Endothelial cell of umbilical vein (primary cell): ENCODE measurements around the gene PLEKHH2. TPM values are rescaled to one million over a fixed set of nuclear protein-coding genes. Genes with fewer than 3 reads are reported as not detected.

Experiments used
- BruUV-seq: library from RNA; stranded (reverse); fragments of 400-500 nt; replicated peaks from 2 replicates; lab custom pipeline; 2021; lab: Mats Ljungman, UMichigan
- CTCF ChIA-PET: fragments of 300-600, 350-600 bp; sonication (Branson Sonifier 250); formaldehyde crosslinking; loops from one replicate; lab custom pipeline; 2021; ENCODE audit warnings: antibody characterized with exemption, inconsistent platforms; lab: Charles Lee
- POLR2A ChIA-PET: fragments of 300-600, 350-600 bp; sonication (Branson Sonifier 250); formaldehyde crosslinking; loops from one replicate; lab custom pipeline; 2021; ENCODE audit warnings: antibody characterized with exemption, inconsistent platforms; lab: Charles Lee
- DNase-seq: peaks from one replicate; pipeline ENCODE4 v3.0.0-alpha.2; 2011; ENCODE audit warnings: low read depth, low spot score
- FAIRE-seq: peaks from 2 replicates; lab custom pipeline; 2011; peaks lifted over from hg19 to GRCh38; lab: Jason Lieb, UNC
- H2AFZ ChIP-seq: 2 replicates; pipeline ENCODE4 v1.6.0; 2012; ENCODE audit warnings: low read depth, low read length, control low read depth, inconsistent platforms
- H3K27ac ChIP-seq: 2 replicates; pipeline ENCODE4 v1.5.1; 2011; ENCODE audit warnings: low read depth, mild to moderate bottlenecking, control low read depth, low read length, moderate library complexity; ENCODE audit not compliant: insufficient read depth
- H3K27me3 ChIP-seq, 2 experiments: 2 replicates each; pipeline versions ENCODE4 v1.6.0 to v1.6.1; 2011; ENCODE audit warnings: low read length in 2 of 2, mixed read lengths in 1 of 2; ENCODE audit not compliant: control insufficient read depth in 2 of 2, insufficient read depth in 2 of 2
- H3K36me3 ChIP-seq, 2 experiments: 2 replicates in 1 of 2; 3 replicates in 1 of 2; pipeline ENCODE4 v1.5.1; 2011; ENCODE audit warnings: low read length in 2 of 2, mild to moderate bottlenecking in 1 of 2, moderate library complexity in 1 of 2; ENCODE audit not compliant: control insufficient read depth in 2 of 2, insufficient read depth in 2 of 2; ENCODE audit errors: extremely low read depth in 1 of 2
- H3K4me1 ChIP-seq: 3 replicates; pipeline ENCODE4 v1.5.1; 2011; ENCODE audit warnings: mild to moderate bottlenecking, low read length; ENCODE audit not compliant: control insufficient read depth, insufficient read depth; ENCODE audit errors: extremely low read depth
- H3K4me2 ChIP-seq: 2 replicates; pipeline ENCODE4 v1.6.1; 2011; ENCODE audit warnings: low read length, control low read depth, mixed read lengths; ENCODE audit not compliant: insufficient read depth
- H3K4me3 ChIP-seq, 3 experiments: fragments of 200-600 bp in 1 of 3; sonication (generic), shearing (Covaris generic) in 1 of 3; replicated peaks in 1 of 3; 2 replicates each; pipeline ENCODE4 v1.5.1; 2011 to 2016; ENCODE audit warnings: control low read depth in 3 of 3, low read length in 3 of 3, mild to moderate bottlenecking in 2 of 3, inconsistent platforms in 1 of 3, low read depth in 1 of 3, moderate library complexity in 1 of 3; ENCODE audit not compliant: insufficient read depth in 1 of 3
- H3K79me2 ChIP-seq: 2 replicates; pipeline ENCODE4 v1.6.0; 2012; ENCODE audit warnings: low read length, inconsistent platforms; ENCODE audit not compliant: control insufficient read depth, insufficient read depth
- H3K9ac ChIP-seq: replicated peaks from 2 replicates; pipeline ENCODE3; 2011; ENCODE audit warnings: low read length, control low read depth; ENCODE audit not compliant: insufficient read depth; ENCODE audit errors: extremely low read depth
- H3K9me1 ChIP-seq: replicated peaks from 3 replicates; pipeline ENCODE4 v1.6.0; 2011; ENCODE audit warnings: mild to moderate bottlenecking, low read length; ENCODE audit not compliant: control insufficient read depth, insufficient read depth; ENCODE audit errors: extremely low read depth
- H3K9me3 ChIP-seq: replicated peaks from 2 replicates; pipeline ENCODE4 v1.5.1; 2012; ENCODE audit warnings: low read length, inconsistent platforms; ENCODE audit not compliant: control insufficient read depth, insufficient read depth
- H4K20me1 ChIP-seq: replicated peaks from 2 replicates; pipeline ENCODE3; 2011; ENCODE audit warnings: mild to moderate bottlenecking, low read length; ENCODE audit not compliant: control insufficient read depth, insufficient read depth; ENCODE audit errors: extremely low read depth
- EZH2 ChIP-seq: IDR thresholded peaks from 2 replicates; pipeline ENCODE4 v1.6.1; 2012; ENCODE audit warnings: borderline replicate concordance, low read depth, mild to moderate bottlenecking, moderate library complexity, low read length, inconsistent platforms; ENCODE audit not compliant: severe bottlenecking
- FOS ChIP-seq: IDR thresholded peaks from 2 replicates; pipeline ENCODE4 v1.6.1; 2011; ENCODE audit warnings: mild to moderate bottlenecking, low read length, moderate library complexity, borderline replicate concordance; ENCODE audit not compliant: insufficient read depth
- GATA2 ChIP-seq: IDR thresholded peaks from 2 replicates; pipeline ENCODE4 v1.7.0; 2011; ENCODE audit warnings: low read depth, mild to moderate bottlenecking, moderate library complexity, mixed read lengths, low read length; ENCODE audit not compliant: insufficient read length, insufficient read depth
- JUN ChIP-seq: IDR thresholded peaks from 2 replicates; pipeline ENCODE4 v1.6.1; 2011; ENCODE audit warnings: borderline replicate concordance, low read depth; ENCODE audit not compliant: insufficient read length, insufficient read depth
- MAX ChIP-seq: IDR thresholded peaks from 2 replicates; pipeline ENCODE4 v1.6.1; 2011; ENCODE audit not compliant: insufficient read depth, insufficient read length
- MYC ChIP-seq: IDR thresholded peaks from one replicate; pipeline ENCODE4 v1.6.1; 2011; ENCODE audit warnings: mild to moderate bottlenecking, low read depth, low read length
- POLR2A ChIP-seq: IDR thresholded peaks from 2 replicates; pipeline ENCODE4 v1.6.1; 2012; ENCODE audit warnings: low read depth, mild to moderate bottlenecking, control low read depth, low read length
- POLR2AphosphoS5 ChIP-seq: IDR thresholded peaks from 2 replicates; pipeline ENCODE4 v1.6.1; 2012; ENCODE audit warnings: low read depth, mild to moderate bottlenecking, control low read depth, low read length, moderate library complexity; ENCODE audit not compliant: insufficient read depth
- dilution Hi-C: fragments of 300-500 bp; cut with MboI; formaldehyde crosslinking; loops from one replicate; pipeline ENCODE4 v1.15.0; 2019; ENCODE audit warnings: low sequenced_read_pairs; ENCODE audit not compliant: extremely low pct_ligation_motif_present
- intact Hi-C: fragments of 100-400 bp; cut with micrococcal nuclease; formaldehyde crosslinking; loops from one replicate; pipeline ENCODE4 v1.10.0; 2022
- polyA plus RNA-seq, 4 experiments: library from polyadenylated mRNA; depleted of rRNA in 3 of 4; stranded (reverse) in 3 of 4; unstranded in 1 of 4; fragments of >200 nt; gene quantifications; 2 replicates each; pipeline versions ENCODE4 v1.2.1 to v1.2.3, GENCODE V29; 2011 to 2012; ENCODE audit warnings: missing spikeins in 1 of 4
- total RNA-seq: library from RNA; stranded (reverse); gene quantifications from 2 replicates; pipeline ENCODE4 v1.2.3, GENCODE V29; 2021
- TF ChIP-seq, protein P1 (sequence below), 2 donors: IDR thresholded peaks; 1 replicate in 1 of 2; 2 replicates in 1 of 2; pipeline ENCODE4 v1.5.1; 2011; ENCODE audit warnings: low read length in 2 of 2, mild to moderate bottlenecking in 2 of 2, moderate library complexity in 2 of 2, control low read depth in 1 of 2, inconsistent platforms in 1 of 2, low read depth in 1 of 2; ENCODE audit not compliant: insufficient read depth in 1 of 2; ENCODE audit errors: extremely low read depth in 1 of 2

The PLEKHH2 gene
- total and polyA plus RNA-seq, 2 donors (not counting 3 experiments of a cell fraction or from before 2014, with no cell fraction given), result 0.41 to 0.58 TPM

- H3K27me3 ChIP-seq, result peaks cover 0 to 2% of the 10 kb centered on the region in 2 experiments
- FAIRE-seq (no peak), DNase-seq (no peak)
- CTCF ChIA-PET, result interaction anchor here (0.9 to 2.2 kb wide), 3 partner anchors 14 to 27 kb away, joined by 3 to 7 read pairs (median 4); no protein-coding TSS in a partner anchor
- H3K79me2 ChIP-seq, result no peaks in the 10 kb centered on the region
- TF ChIP-seq MAX, result no peak
- H3K4me3 ChIP-seq, result peak overlapping the region; percentile 70 to 92 (median 81)
- H3K4me1 ChIP-seq, result peaks cover 6% of the 10 kb centered on the region
- peak overlapping the region; percentile 96 for H2AFZ ChIP-seq
- no TSS peak for BruUV-seq
- no peaks in the 10 kb centered on the region for H3K9me1 ChIP-seq
- POLR2A ChIA-PET, result no interaction called here
- no peaks in the 10 kb centered on the region for H4K20me1 ChIP-seq
- H3K27ac ChIP-seq, result peak overlapping the region; percentile 79
- dilution Hi-C loops, result no loop called here
- no peaks in the 10 kb centered on the region for H3K9me3 ChIP-seq
- H3K4me2 ChIP-seq, result peak overlapping the region; percentile 92
- intact Hi-C loops, result no loop called here
- no peaks in the 10 kb centered on the region for H3K36me3 ChIP-seq
- H3K9ac ChIP-seq, result peak overlapping the region; percentile 88
Measured at GRCh38 chr2:43774617-43775016, 137.6 kb downstream of the PLEKHH2 start.

GRCh38 chr2:43776324-43776723, 139.3 kb downstream of the PLEKHH2 start:
- Histone ChIP-seq H3K4me3 (no peak overlapping the region), H3K9me3 (no peaks in the 10 kb centered on the region), H2AFZ (no peak overlapping the region), H3K79me2 (no peaks in the 10 kb centered on the region), H3K27ac (no peak overlapping the region), H3K4me1 (peaks cover 6% of the 10 kb centered on the region), H3K9me1 (no peaks in the 10 kb centered on the region), H3K36me3 (no peaks in the 10 kb centered on the region), H3K4me2 (no peak overlapping the region), H3K27me3 (no peaks in the 10 kb centered on the region), H4K20me1 (no peaks in the 10 kb centered on the region), H3K9ac (no peak overlapping the region)
- TF ChIP-seq MYC (no peak), FOS (no peak), EZH2 (no peak), JUN (no peak), GATA2 (no peak), MAX (no peak), POLR2AphosphoS5 (no peak), POLR2A (no peak)
- TF ChIP-seq, protein P1, sequence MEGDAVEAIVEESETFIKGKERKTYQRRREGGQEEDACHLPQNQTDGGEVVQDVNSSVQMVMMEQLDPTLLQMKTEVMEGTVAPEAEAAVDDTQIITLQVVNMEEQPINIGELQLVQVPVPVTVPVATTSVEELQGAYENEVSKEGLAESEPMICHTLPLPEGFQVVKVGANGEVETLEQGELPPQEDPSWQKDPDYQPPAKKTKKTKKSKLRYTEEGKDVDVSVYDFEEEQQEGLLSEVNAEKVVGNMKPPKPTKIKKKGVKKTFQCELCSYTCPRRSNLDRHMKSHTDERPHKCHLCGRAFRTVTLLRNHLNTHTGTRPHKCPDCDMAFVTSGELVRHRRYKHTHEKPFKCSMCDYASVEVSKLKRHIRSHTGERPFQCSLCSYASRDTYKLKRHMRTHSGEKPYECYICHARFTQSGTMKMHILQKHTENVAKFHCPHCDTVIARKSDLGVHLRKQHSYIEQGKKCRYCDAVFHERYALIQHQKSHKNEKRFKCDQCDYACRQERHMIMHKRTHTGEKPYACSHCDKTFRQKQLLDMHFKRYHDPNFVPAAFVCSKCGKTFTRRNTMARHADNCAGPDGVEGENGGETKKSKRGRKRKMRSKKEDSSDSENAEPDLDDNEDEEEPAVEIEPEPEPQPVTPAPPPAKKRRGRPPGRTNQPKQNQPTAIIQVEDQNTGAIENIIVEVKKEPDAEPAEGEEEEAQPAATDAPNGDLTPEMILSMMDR (IDR thresholded peaks at IDR 0.05; ENCODE audit: extremely low read depth in 1 of 2, insufficient read depth in 1 of 2, low read depth in 1 of 2, low read length in 2 of 2), result no peak
- POLR2A ChIA-PET, result no interaction called here
- intact Hi-C loops, result no loop called here
- no TSS peak for BruUV-seq
- no peak for DNase-seq
- no peak for FAIRE-seq
- dilution Hi-C loops, result no loop called here
- CTCF ChIA-PET, result interaction anchor here (0.7 kb wide), 1 partner anchor 22 kb away, joined by 3 read pairs; no protein-coding TSS in a partner anchor
